ENCODE results near the gene ZNF800. TPM values are rescaled to one million over a fixed set of nuclear protein-coding genes. Genes with fewer than 3 reads are reported as not detected.

Gene ZNF800
- total and polyA plus RNA-seq, 2 experiments from 2014 or later = 14.3 to 41.5 TPM

DNA sequence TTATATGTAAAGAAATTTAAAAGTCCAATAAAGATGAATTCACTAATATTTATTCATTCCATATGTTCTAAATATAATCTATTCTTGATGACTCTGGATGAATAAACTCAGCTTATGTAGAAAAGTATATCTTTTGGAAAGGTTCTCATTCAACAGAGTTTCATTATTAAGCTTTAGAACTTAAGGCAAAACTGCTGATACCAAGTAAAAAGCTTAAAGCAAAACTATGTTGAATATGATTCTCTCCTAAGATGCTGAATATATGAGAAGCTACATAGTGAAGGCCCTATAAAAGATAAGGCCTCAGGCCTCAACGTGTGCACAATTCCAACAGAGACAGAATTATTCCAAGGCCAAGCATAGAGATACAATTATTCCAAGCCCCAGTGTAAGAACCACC lies 30.8 kb downstream of the ZNF800 start:
- H3K27ac ChIP-seq = no peak overlapping the region
- H3K9me2 ChIP-seq (replicated peaks; ENCODE audit: insufficient read depth) = no peaks in the 10 kb centered on the region
- H3K4me3 ChIP-seq = no peak overlapping the region
- no peak for DNase-seq (ENCODE audit: low spot score)
- H3K9me3 ChIP-seq (ENCODE audit: low read depth) = no peaks in the 10 kb centered on the region
- no peaks in the 10 kb centered on the region for H4K20me1 ChIP-seq (ENCODE audit: insufficient read depth, poor library complexity, severe bottlenecking)
- WGBS (ENCODE audit: low lambda C conversion rate, missing lambda C conversion rate) = 90% methylated on average over 1 of the region's 1 CpG
- H3K27me3 ChIP-seq = no peaks in the 10 kb centered on the region
- no peaks in the 10 kb centered on the region for H3K79me2 ChIP-seq
- no peaks in the 10 kb centered on the region for H3K36me3 ChIP-seq (replicated peaks; ENCODE audit: insufficient read depth, low read depth)
- H2AFZ ChIP-seq = no peak overlapping the region
- H3K4me2 ChIP-seq = no peak overlapping the region
- no peaks in the 10 kb centered on the region for H3K4me1 ChIP-seq (ENCODE audit: insufficient read depth)
- no peak for TF ChIP-seq EZH2 (IDR thresholded peaks at IDR 0.05; ENCODE audit: borderline replicate concordance)
- no peak for TF ChIP-seq EZH2phosphoT487 (IDR thresholded peaks at IDR 0.05; ENCODE audit: low read depth, severe bottlenecking, unreplicated experiment)
- TF ChIP-seq, protein P1, sequence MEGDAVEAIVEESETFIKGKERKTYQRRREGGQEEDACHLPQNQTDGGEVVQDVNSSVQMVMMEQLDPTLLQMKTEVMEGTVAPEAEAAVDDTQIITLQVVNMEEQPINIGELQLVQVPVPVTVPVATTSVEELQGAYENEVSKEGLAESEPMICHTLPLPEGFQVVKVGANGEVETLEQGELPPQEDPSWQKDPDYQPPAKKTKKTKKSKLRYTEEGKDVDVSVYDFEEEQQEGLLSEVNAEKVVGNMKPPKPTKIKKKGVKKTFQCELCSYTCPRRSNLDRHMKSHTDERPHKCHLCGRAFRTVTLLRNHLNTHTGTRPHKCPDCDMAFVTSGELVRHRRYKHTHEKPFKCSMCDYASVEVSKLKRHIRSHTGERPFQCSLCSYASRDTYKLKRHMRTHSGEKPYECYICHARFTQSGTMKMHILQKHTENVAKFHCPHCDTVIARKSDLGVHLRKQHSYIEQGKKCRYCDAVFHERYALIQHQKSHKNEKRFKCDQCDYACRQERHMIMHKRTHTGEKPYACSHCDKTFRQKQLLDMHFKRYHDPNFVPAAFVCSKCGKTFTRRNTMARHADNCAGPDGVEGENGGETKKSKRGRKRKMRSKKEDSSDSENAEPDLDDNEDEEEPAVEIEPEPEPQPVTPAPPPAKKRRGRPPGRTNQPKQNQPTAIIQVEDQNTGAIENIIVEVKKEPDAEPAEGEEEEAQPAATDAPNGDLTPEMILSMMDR (IDR thresholded peaks at IDR 0.05; ENCODE audit: poor library complexity) = no peak

- no peak overlapping the region for H2AFZ ChIP-seq
- no peaks in the 10 kb centered on the region for H3K9me3 ChIP-seq (ENCODE audit: low read depth)
- no peak overlapping the region for H3K27ac ChIP-seq
- no peak for DNase-seq (ENCODE audit: low spot score)
- H3K36me3 ChIP-seq (replicated peaks; ENCODE audit: insufficient read depth, low read depth) = no peaks in the 10 kb centered on the region
- no peak for TF ChIP-seq EZH2phosphoT487 (IDR thresholded peaks at IDR 0.05; ENCODE audit: low read depth, severe bottlenecking, unreplicated experiment)
- TF ChIP-seq, protein P1 (IDR thresholded peaks at IDR 0.05; ENCODE audit: poor library complexity) = no peak
- TF ChIP-seq EZH2 (IDR thresholded peaks at IDR 0.05; ENCODE audit: borderline replicate concordance) = no peak
- H3K79me2 ChIP-seq = no peaks in the 10 kb centered on the region
- H4K20me1 ChIP-seq (ENCODE audit: insufficient read depth, poor library complexity, severe bottlenecking) = no peaks in the 10 kb centered on the region
- H3K4me2 ChIP-seq = no peak overlapping the region
- no peak overlapping the region for H3K4me3 ChIP-seq
- H3K27me3 ChIP-seq = no peaks in the 10 kb centered on the region
- no peaks in the 10 kb centered on the region for H3K9me2 ChIP-seq (replicated peaks; ENCODE audit: insufficient read depth)
- H3K4me1 ChIP-seq (ENCODE audit: insufficient read depth) = no peaks in the 10 kb centered on the region
- 100% methylated on average over 1 of the region's 1 CpG for WGBS (ENCODE audit: low lambda C conversion rate, missing lambda C conversion rate)
Observed at GRCh38 chr7:127359011-127359410, 33.5 kb downstream of the ZNF800 start.

DNA sequence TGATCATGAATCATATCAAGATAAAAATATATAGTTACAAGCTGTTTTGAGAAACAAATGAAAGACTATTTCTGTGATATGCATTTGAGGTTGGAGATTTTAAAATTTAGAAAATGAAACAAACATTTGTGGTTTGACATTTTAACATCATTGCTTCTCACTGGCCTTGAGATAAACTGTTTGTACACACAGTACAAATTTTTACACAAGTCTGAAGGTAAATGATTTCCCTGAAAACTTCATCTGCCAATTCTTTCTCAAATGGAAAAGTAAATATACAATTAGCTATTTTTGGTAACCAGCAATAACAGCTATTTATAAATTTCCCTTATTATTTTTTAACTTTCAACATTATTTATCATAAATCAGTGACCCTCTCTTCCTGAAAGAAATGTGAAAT lies 38.6 kb downstream of the ZNF800 start:
- Histone ChIP-seq H3K27me3 (no peaks in the 10 kb centered on the region), H2AFZ (no peak overlapping the region), H3K4me1 (ENCODE audit: insufficient read depth) (no peaks in the 10 kb centered on the region), H4K20me1 (ENCODE audit: insufficient read depth, poor library complexity, severe bottlenecking) (no peaks in the 10 kb centered on the region), H3K9me3 (ENCODE audit: low read depth) (no peaks in the 10 kb centered on the region), H3K9me2 (replicated peaks; ENCODE audit: insufficient read depth) (no peaks in the 10 kb centered on the region), H3K36me3 (replicated peaks; ENCODE audit: insufficient read depth, low read depth) (no peaks in the 10 kb centered on the region), H3K27ac (no peak overlapping the region), H3K4me2 (no peak overlapping the region), H3K79me2 (no peaks in the 10 kb centered on the region), H3K4me3 (no peak overlapping the region)
- no peak for DNase-seq (ENCODE audit: low spot score)
- TF ChIP-seq, protein P1 (IDR thresholded peaks at IDR 0.05; ENCODE audit: poor library complexity) = no peak
- no peak for TF ChIP-seq EZH2phosphoT487 (IDR thresholded peaks at IDR 0.05; ENCODE audit: low read depth, severe bottlenecking, unreplicated experiment)
- no peak for TF ChIP-seq EZH2 (IDR thresholded peaks at IDR 0.05; ENCODE audit: borderline replicate concordance)

DNA sequence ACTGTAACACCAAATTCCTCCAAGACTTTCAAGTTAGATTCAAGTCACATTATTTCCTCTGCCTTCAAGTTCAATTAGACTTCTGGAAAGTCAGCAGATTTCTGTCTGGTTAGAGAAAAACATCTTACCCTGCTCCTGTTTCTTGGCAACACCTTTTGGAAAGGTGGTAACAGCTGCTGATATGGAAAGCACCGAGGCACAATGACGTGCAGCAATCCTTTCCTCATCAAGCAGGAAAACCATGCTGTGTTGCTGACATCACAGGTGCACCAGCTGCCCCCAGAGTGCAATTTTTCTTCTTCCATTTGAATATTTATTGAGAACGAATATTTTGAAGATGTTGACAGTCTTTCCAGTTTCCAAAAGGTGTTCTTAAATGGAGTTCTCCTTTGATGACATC lies 41.9 kb downstream of the ZNF800 start:
- no peaks in the 10 kb centered on the region for H3K27me3 ChIP-seq
- H3K4me1 ChIP-seq (ENCODE audit: insufficient read depth) = no peaks in the 10 kb centered on the region
- no peaks in the 10 kb centered on the region for H3K79me2 ChIP-seq
- no peaks in the 10 kb centered on the region for H3K36me3 ChIP-seq (replicated peaks; ENCODE audit: insufficient read depth, low read depth)
- TF ChIP-seq EZH2phosphoT487 (IDR thresholded peaks at IDR 0.05; ENCODE audit: low read depth, severe bottlenecking, unreplicated experiment) (no peak), EZH2 (IDR thresholded peaks at IDR 0.05; ENCODE audit: borderline replicate concordance) (no peak)
- TF ChIP-seq, protein P1 (IDR thresholded peaks at IDR 0.05; ENCODE audit: poor library complexity) = no peak
- no peaks in the 10 kb centered on the region for H3K9me3 ChIP-seq (ENCODE audit: low read depth)
- DNase-seq (ENCODE audit: low spot score) = no peak
- 71% methylated on average over 3 of the region's 3 CpGs for WGBS (ENCODE audit: low lambda C conversion rate, missing lambda C conversion rate)
- H3K27ac ChIP-seq = no peak overlapping the region
- H3K4me3 ChIP-seq = no peak overlapping the region
- no peaks in the 10 kb centered on the region for H4K20me1 ChIP-seq (ENCODE audit: insufficient read depth, poor library complexity, severe bottlenecking)
- no peak overlapping the region for H2AFZ ChIP-seq
- no peak overlapping the region for H3K4me2 ChIP-seq
- no peaks in the 10 kb centered on the region for H3K9me2 ChIP-seq (replicated peaks; ENCODE audit: insufficient read depth)
